ENCODE results near the gene PLD2.
"Not testable (repeated sequence)": the region's sequence is repeated elsewhere in the genome, so short reads cannot be mapped to it uniquely, and the experiment has no call there.

PLD2 gene

GRCh38 chr17:4859816-4860625, 53.1 kb downstream of the PLD2 start:
- DNase-seq: no peak

- no peak for DNase-seq
These were observed 53.7 kb downstream of the PLD2 start for GRCh38 chr17:4860651-4861050.

GRCh38 chr17:4861052-4861451, 54.1 kb downstream of the PLD2 start:
- no peak for DNase-seq

GRCh38 chr17:4862720-4863119, 55.8 kb downstream of the PLD2 start:
- no peak for DNase-seq

GRCh38 chr17:4863321-4863720, 56.4 kb downstream of the PLD2 start:
- DNase-seq: no peak

- not testable (repeated sequence) for DNase-seq
These were observed 60.6 kb downstream of the PLD2 start for GRCh38 chr17:4867535-4867934.

- not testable (repeated sequence) for DNase-seq
These were observed 62.4 kb downstream of the PLD2 start for GRCh38 chr17:4869058-4869998.

GRCh38 chr17:4870855-4871254, 63.9 kb downstream of the PLD2 start:
- DNase-seq: no peak

GRCh38 chr17:4872786-4873185, 65.8 kb downstream of the PLD2 start:
- no peak for DNase-seq

All from DMS79 treated with DMSO at 0.1 percent for 48 hours (cell line).